Hematopoietic multipotent progenitor cell (in vitro differentiated cells): ENCODE data around the gene PGLYRP1. TPM values are rescaled to one million over a fixed set of nuclear protein-coding genes. Genes with fewer than 3 reads are reported as not detected.

Experiments used
- DNase-seq, 3 donors: peaks; one replicate each; pipeline ENCODE4 v3.0.0-alpha.2; 2011 to 2015; ENCODE audit warnings: low read depth in 2 of 3, low spot score in 2 of 3
- total RNA-seq: library from RNA; depleted of rRNA; stranded (reverse); fragments of >200 nt; gene quantifications from one replicate; pipeline ENCODE4 v1.2.3, GENCODE V29; 2012

Gene PGLYRP1
- total RNA-seq, result 1.3 TPM

GRCh38 chr19:46022431-46023310 lies at the start of gene PGLYRP1:
Gene PGLYRP1 (minus strand): TSS chr19:46023053. CDS start chr19:46023021, 32 bp downstream.
- no peak for DNase-seq

GRCh38 chr19:46069806-46070341 lies 47.0 kb upstream of the PGLYRP1 start:
- no peak for DNase-seq

- DNase-seq, result peak in 2 of 3 donors; percentile 33 to 57
These were observed 45.7 kb upstream of the PGLYRP1 start for GRCh38 chr19:46068345-46069258.

- DNase-seq, result no peak
These were observed 44.8 kb upstream of the PGLYRP1 start for GRCh38 chr19:46067691-46068090.

GRCh38 chr19:46066471-46066870 lies 43.6 kb upstream of the PGLYRP1 start:
- DNase-seq, result no peak

GRCh38 chr19:46065486-46066071 lies 42.7 kb upstream of the PGLYRP1 start:
- no peak for DNase-seq

- DNase-seq, result no peak
These were observed 40.3 kb upstream of the PGLYRP1 start for GRCh38 chr19:46063201-46063600.

- DNase-seq, result no peak
These were observed 37.2 kb upstream of the PGLYRP1 start for GRCh38 chr19:46060012-46060411.

GRCh38 chr19:46058778-46059177 lies 35.9 kb upstream of the PGLYRP1 start:
- no peak for DNase-seq

- no peak for DNase-seq
These were observed 33.7 kb upstream of the PGLYRP1 start for GRCh38 chr19:46056536-46056935.

GRCh38 chr19:46052896-46053295 lies 30.0 kb upstream of the PGLYRP1 start:
- DNase-seq, result no peak

- DNase-seq, result peak in 1 of 3 donors; percentile 6
These were observed 26.7 kb upstream of the PGLYRP1 start for GRCh38 chr19:46049597-46049996.

GRCh38 chr19:46043519-46043918 lies 20.7 kb upstream of the PGLYRP1 start:
- no peak for DNase-seq

GRCh38 chr19:46042252-46042883 lies 19.5 kb upstream of the PGLYRP1 start:
- DNase-seq, result no peak

- DNase-seq, result no peak
These were observed 18.2 kb upstream of the PGLYRP1 start, which contains the start of gene IGFL4 for GRCh38 chr19:46040952-46041500. Gene IGFL4 (minus strand): TSS chr19:46041002. CDS start chr19:46040962, 40 bp downstream.

GRCh38 chr19:46040125-46040524 lies 17.3 kb upstream of the PGLYRP1 start:
- DNase-seq, result no peak

- DNase-seq, result no peak
These were observed 13.9 kb upstream of the PGLYRP1 start for GRCh38 chr19:46036744-46037128.

GRCh38 chr19:46035986-46036743 lies 13.3 kb upstream of the PGLYRP1 start:
- DNase-seq, result no peak

- DNase-seq, result no peak
These were observed 12.7 kb upstream of the PGLYRP1 start for GRCh38 chr19:46035546-46035945.
